Sigmoid colon (tissue), 4 donors: ENCODE data around the gene RSPH6A.

Source experiments
- EP300 ChIP-seq, 4 donors: sonication (generic); formaldehyde crosslinking; IDR thresholded peaks; one replicate each; pipeline ENCODE4 v1.6.1; 2017; ENCODE audit warnings: antibody characterized with exemption in 4 of 4
- POLR2AphosphoS5 ChIP-seq, 4 donors: sonication (generic); formaldehyde crosslinking; IDR thresholded peaks; one replicate each; pipeline ENCODE4 v1.6.1; 2017; ENCODE audit warnings: antibody characterized with exemption in 4 of 4
- TF ChIP-seq, protein P1 (sequence below), 4 experiments: fragments of 450-650 bp in 3 of 4; fragments of 200-600 bp in 1 of 4; IDR thresholded peaks; one replicate each; pipeline ENCODE4 v1.5.1; 2016 to 2019; ENCODE audit warnings: antibody characterized with exemption in 4 of 4, mild to moderate bottlenecking in 3 of 4, moderate library complexity in 2 of 4

DNA sequence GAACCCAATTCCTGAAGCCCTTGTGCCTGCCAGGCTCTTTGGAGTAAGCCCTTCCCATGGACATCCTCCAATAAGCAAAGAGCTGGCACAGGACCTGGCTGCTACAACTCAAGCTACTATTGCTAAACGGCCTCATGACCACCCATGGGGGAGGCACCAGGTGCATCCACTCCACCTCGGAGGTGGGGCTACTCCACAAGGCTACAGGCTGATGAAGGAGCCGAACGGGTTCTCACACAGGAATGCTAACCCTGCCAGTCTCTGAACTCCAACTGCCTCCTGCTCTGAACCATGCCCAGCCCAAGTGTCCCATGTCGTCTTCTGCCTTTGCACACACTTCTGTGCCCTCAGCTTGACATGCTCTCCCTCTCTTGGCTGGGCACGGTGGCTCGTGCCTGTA is 37.9 kb upstream of the RSPH6A start:
- TF ChIP-seq EP300 (IDR thresholded peaks at IDR 0.05) (no peak), POLR2AphosphoS5 (IDR thresholded peaks at IDR 0.05) (no peak)
- TF ChIP-seq, protein P1, sequence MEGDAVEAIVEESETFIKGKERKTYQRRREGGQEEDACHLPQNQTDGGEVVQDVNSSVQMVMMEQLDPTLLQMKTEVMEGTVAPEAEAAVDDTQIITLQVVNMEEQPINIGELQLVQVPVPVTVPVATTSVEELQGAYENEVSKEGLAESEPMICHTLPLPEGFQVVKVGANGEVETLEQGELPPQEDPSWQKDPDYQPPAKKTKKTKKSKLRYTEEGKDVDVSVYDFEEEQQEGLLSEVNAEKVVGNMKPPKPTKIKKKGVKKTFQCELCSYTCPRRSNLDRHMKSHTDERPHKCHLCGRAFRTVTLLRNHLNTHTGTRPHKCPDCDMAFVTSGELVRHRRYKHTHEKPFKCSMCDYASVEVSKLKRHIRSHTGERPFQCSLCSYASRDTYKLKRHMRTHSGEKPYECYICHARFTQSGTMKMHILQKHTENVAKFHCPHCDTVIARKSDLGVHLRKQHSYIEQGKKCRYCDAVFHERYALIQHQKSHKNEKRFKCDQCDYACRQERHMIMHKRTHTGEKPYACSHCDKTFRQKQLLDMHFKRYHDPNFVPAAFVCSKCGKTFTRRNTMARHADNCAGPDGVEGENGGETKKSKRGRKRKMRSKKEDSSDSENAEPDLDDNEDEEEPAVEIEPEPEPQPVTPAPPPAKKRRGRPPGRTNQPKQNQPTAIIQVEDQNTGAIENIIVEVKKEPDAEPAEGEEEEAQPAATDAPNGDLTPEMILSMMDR (IDR thresholded peaks at IDR 0.05): no peak
